Keratinocyte (primary cell): ENCODE results near the gene FGD2. TPM values are rescaled to one million over a fixed set of nuclear protein-coding genes. Genes with fewer than 3 reads are reported as not detected.

Experiments
- DNase-seq: peaks from one replicate; pipeline ENCODE4 v3.0.0-alpha.2; 2011; ENCODE audit warnings: low read depth, missing footprints, low spot score
- FAIRE-seq: peaks from 2 replicates; lab custom pipeline; 2011; peaks lifted over from hg19 to GRCh38; lab: Jason Lieb, UNC
- H2AFZ ChIP-seq: 2 replicates; pipeline ENCODE4 v1.6.0; 2012; ENCODE audit warnings: low read length, control low read depth, inconsistent platforms; ENCODE audit not compliant: control insufficient read depth
- H3K27ac ChIP-seq: 2 replicates; pipeline ENCODE4 v1.5.1; 2011; ENCODE audit warnings: low read length; ENCODE audit not compliant: control insufficient read depth, insufficient read depth
- H3K27me3 ChIP-seq: 3 replicates; pipeline ENCODE4 v1.6.0; 2011; ENCODE audit warnings: low read length; ENCODE audit not compliant: control insufficient read depth, insufficient read depth; ENCODE audit errors: extremely low read depth
- H3K36me3 ChIP-seq, 2 experiments: 2 replicates in 1 of 2; 3 replicates in 1 of 2; pipeline ENCODE4 v1.5.1; 2011; ENCODE audit warnings: low read length in 2 of 2, mild to moderate bottlenecking in 1 of 2; ENCODE audit not compliant: control insufficient read depth in 2 of 2, insufficient read depth in 2 of 2; ENCODE audit errors: extremely low read depth in 1 of 2
- H3K4me1 ChIP-seq: 3 replicates; pipeline ENCODE4 v1.5.1; 2011; ENCODE audit warnings: low read length; ENCODE audit not compliant: control insufficient read depth, insufficient read depth; ENCODE audit errors: extremely low read depth
- H3K4me2 ChIP-seq: 3 replicates; pipeline ENCODE4 v1.6.0; 2011; ENCODE audit warnings: low read depth, low read length; ENCODE audit not compliant: control insufficient read depth, insufficient read depth; ENCODE audit errors: extremely low read depth
- H3K4me3 ChIP-seq, 3 experiments: fragments of 200-600 bp in 1 of 3; sonication (generic) in 1 of 3; 2 replicates in 2 of 3; 3 replicates in 1 of 3; pipeline ENCODE4 v1.5.1; 2011 to 2016; ENCODE audit warnings: low read length in 3 of 3, mild to moderate bottlenecking in 3 of 3, control low read depth in 2 of 3, inconsistent platforms in 1 of 3, low read depth in 1 of 3, mixed read lengths in 1 of 3, mixed run types in 1 of 3, moderate library complexity in 1 of 3; ENCODE audit not compliant: control insufficient read depth in 2 of 3, insufficient read depth in 2 of 3; ENCODE audit errors: extremely low read depth in 1 of 3
- H3K79me2 ChIP-seq: 2 replicates; pipeline ENCODE4 v1.6.0; 2012; ENCODE audit warnings: low read length; ENCODE audit not compliant: control insufficient read depth, insufficient read depth
- H3K9ac ChIP-seq: 3 replicates; pipeline ENCODE4 v1.6.0; 2011; ENCODE audit warnings: low read length; ENCODE audit not compliant: control insufficient read depth, insufficient read depth; ENCODE audit errors: extremely low read depth
- H3K9me1 ChIP-seq: 3 replicates; pipeline ENCODE4 v1.6.0; 2011; ENCODE audit warnings: low read length; ENCODE audit not compliant: control insufficient read depth, insufficient read depth; ENCODE audit errors: extremely low read depth
- H3K9me3 ChIP-seq: 2 replicates; pipeline ENCODE4 v1.5.1; 2012; ENCODE audit warnings: low read depth, low read length; ENCODE audit not compliant: control insufficient read depth
- H4K20me1 ChIP-seq: 3 replicates; pipeline ENCODE4 v1.6.0; 2011; ENCODE audit warnings: low read length; ENCODE audit not compliant: control insufficient read depth, insufficient read depth; ENCODE audit errors: extremely low read depth
- EZH2 ChIP-seq: IDR thresholded peaks from one replicate; pipeline ENCODE4 v1.6.1; 2012; ENCODE audit warnings: inconsistent platforms, mild to moderate bottlenecking, low read length, moderate library complexity
- dilution Hi-C: fragments of 300-500 bp; cut with MboI; formaldehyde crosslinking; loops from one replicate; pipeline ENCODE4 v1.7.0; 2020; ENCODE audit warnings: low sequenced_read_pairs; ENCODE audit not compliant: extremely low pct_ligation_motif_present
- polyA plus RNA-seq, 5 experiments: library from polyadenylated mRNA; depleted of rRNA in 3 of 5; stranded (reverse) in 3 of 5; stranded (forward) in 1 of 5; unstranded in 1 of 5; fragments of >200 nt; gene quantifications; 1 replicate in 1 of 5; 2 replicates in 3 of 5; 3 replicates in 1 of 5; pipeline versions ENCODE4 v1.2.1 to v1.2.3, GENCODE V29; 2011 to 2012; ENCODE audit warnings: missing spikeins in 2 of 5, low read depth in 1 of 5, low replicate concordance in 1 of 5
- TF ChIP-seq, protein P1 (sequence below), 3 experiments: IDR thresholded peaks in 1 of 3; conservative IDR thresholded peaks in 1 of 3; optimal IDR thresholded peaks in 1 of 3; 2 replicates in 2 of 3; 3 replicates in 1 of 3; pipeline versions ENCODE3 to v1.5.1; 2011; ENCODE audit warnings: low read length in 3 of 3, mild to moderate bottlenecking in 3 of 3, moderate library complexity in 2 of 3, control low read depth in 1 of 3, inconsistent platforms in 1 of 3; ENCODE audit not compliant: insufficient read depth in 2 of 3; ENCODE audit errors: extremely low read depth in 1 of 3

Gene FGD2
- polyA plus RNA-seq, 1 donor (not counting 4 experiments of a cell fraction or from before 2014, with no cell fraction given), result 0.03 TPM

DNA sequence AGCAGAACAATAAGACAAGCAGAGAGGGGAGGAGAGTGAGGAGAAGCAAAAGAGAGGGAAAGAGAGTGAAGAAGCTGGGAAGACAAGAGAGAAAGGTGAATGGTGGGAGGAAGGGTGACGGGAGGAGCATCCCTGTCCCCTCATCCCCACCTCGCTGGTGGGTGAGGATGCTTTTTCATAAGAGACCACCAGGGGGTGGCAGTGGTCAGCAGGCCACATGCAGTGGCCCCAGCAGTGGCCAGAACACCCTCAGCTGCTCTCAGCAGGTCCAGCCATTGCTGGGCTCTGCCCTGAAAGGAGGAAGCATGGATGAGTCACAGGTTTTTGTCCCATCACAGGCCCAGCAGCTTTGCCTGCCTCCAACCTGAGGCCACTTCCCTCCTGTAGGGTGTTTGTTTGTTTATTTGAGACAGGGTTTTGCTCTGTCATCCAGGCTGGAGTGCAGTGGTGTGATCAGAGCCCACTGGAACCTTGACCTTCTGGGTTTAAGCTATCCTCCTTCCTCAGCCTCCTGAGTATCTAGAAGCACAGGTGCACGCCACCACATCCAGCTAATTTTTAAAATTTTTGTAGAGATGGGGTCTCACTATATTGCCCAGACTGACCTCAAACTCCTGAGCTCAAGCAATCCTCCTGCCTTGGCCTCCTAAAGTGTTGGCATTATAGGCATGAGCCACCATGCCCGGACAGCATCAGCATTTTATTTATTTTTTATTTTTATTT is 24.0 kb downstream of the FGD2 start:
- H3K79me2 ChIP-seq, result no peaks in the 10 kb centered on the region
- no peak overlapping the region for H3K4me3 ChIP-seq
- dilution Hi-C loops, result no loop called here
- no peaks in the 10 kb centered on the region for H3K27me3 ChIP-seq
- DNase-seq (no peak), FAIRE-seq (no peak)
- H4K20me1 ChIP-seq, result no peaks in the 10 kb centered on the region
- H3K27ac ChIP-seq, result no peak overlapping the region
- TF ChIP-seq EZH2, result no peak
- TF ChIP-seq, protein P1, sequence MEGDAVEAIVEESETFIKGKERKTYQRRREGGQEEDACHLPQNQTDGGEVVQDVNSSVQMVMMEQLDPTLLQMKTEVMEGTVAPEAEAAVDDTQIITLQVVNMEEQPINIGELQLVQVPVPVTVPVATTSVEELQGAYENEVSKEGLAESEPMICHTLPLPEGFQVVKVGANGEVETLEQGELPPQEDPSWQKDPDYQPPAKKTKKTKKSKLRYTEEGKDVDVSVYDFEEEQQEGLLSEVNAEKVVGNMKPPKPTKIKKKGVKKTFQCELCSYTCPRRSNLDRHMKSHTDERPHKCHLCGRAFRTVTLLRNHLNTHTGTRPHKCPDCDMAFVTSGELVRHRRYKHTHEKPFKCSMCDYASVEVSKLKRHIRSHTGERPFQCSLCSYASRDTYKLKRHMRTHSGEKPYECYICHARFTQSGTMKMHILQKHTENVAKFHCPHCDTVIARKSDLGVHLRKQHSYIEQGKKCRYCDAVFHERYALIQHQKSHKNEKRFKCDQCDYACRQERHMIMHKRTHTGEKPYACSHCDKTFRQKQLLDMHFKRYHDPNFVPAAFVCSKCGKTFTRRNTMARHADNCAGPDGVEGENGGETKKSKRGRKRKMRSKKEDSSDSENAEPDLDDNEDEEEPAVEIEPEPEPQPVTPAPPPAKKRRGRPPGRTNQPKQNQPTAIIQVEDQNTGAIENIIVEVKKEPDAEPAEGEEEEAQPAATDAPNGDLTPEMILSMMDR (optimal IDR thresholded peaks at IDR 0.05 in 1 of 3, IDR thresholded peaks at IDR 0.05 in 1 of 3, conservative IDR thresholded peaks at IDR 0.05 in 1 of 3; ENCODE audit: extremely low read depth in 1 of 3, insufficient read depth in 2 of 3, low read length in 3 of 3), result peak in 2 of 3 experiments; percentile 56 to 60
- peaks cover 2% of the 10 kb centered on the region for H3K9me3 ChIP-seq
- peaks cover 12% of the 10 kb centered on the region for H3K4me1 ChIP-seq
- no peaks in the 10 kb centered on the region for H3K9me1 ChIP-seq
- H3K4me2 ChIP-seq, result no peak overlapping the region
- H2AFZ ChIP-seq, result no peak overlapping the region
- H3K36me3 ChIP-seq, result no peaks in the 10 kb centered on the region
- H3K9ac ChIP-seq, result no peak overlapping the region

- TF ChIP-seq, protein P1 (optimal IDR thresholded peaks at IDR 0.05 in 1 of 3, IDR thresholded peaks at IDR 0.05 in 1 of 3, conservative IDR thresholded peaks at IDR 0.05 in 1 of 3; ENCODE audit: extremely low read depth in 1 of 3, insufficient read depth in 2 of 3, low read length in 3 of 3), result no peak
- no peak for TF ChIP-seq EZH2
- dilution Hi-C loops, result no loop called here
These were observed 25.1 kb downstream of the FGD2 start for GRCh38 chr6:37030599-37030998.

More at GRCh38 chr6:37030599-37030998, 25.1 kb downstream of the FGD2 start:
- Histone ChIP-seq H2AFZ (no peak overlapping the region), H4K20me1 (no peaks in the 10 kb centered on the region), H3K9ac (no peak overlapping the region), H3K79me2 (no peaks in the 10 kb centered on the region), H3K4me2 (no peak overlapping the region), H3K27ac (no peak overlapping the region), H3K4me1 (peaks cover 3% of the 10 kb centered on the region), H3K27me3 (no peaks in the 10 kb centered on the region), H3K9me3 (peaks cover 2% of the 10 kb centered on the region), H3K9me1 (no peaks in the 10 kb centered on the region), H3K36me3 (no peaks in the 10 kb centered on the region), H3K4me3 (no peak overlapping the region)
- DNase-seq (no peak), FAIRE-seq (no peak)
